Measurements from ENCODE around the gene MOB3B.
"Not testable (repeated sequence)": the region's sequence is repeated elsewhere in the genome, so short reads cannot be mapped to it uniquely, and the experiment has no call there.

- TF ChIP-seq ZNF146 (tag by site-specific recombination; IDR thresholded peaks at IDR 0.05); ZNF155 (tag by site-specific recombination; IDR thresholded peaks at IDR 0.05); CTCF (tag by site-specific recombination; IDR thresholded peaks at IDR 0.05); ZBTB26 (tag by site-specific recombination; optimal IDR thresholded peaks at IDR 0.05); TRIM28 (IDR thresholded peaks at IDR 0.05; ENCODE audit: borderline replicate concordance, low read length): not testable (repeated sequence)
These were observed 81.3 kb downstream of the MOB3B start for GRCh38 chr9:27448356-27448755.

All from HEK293 (cell line).